GM19240 (cell line): ENCODE data around the gene LCA5L.
"Not testable (repeated sequence)": the region's sequence is repeated elsewhere in the genome, so short reads cannot be mapped to it uniquely, and the experiment has no call there.

Source experiments
- DNase-seq: peaks from one replicate; pipeline ENCODE4 v3.0.0; 2011; ENCODE audit warnings: low spot score; ENCODE audit not compliant: insufficient read length

LCA5L gene

GRCh38 chr21:39388038-39388810 is 57.4 kb downstream of the LCA5L start:
- peak; percentile 74 for DNase-seq

GRCh38 chr21:39387461-39388037 is 58.0 kb downstream of the LCA5L start:
- peak; percentile 86 for DNase-seq

GRCh38 chr21:39386899-39387298 is 58.7 kb downstream of the LCA5L start:
- DNase-seq: no peak

GRCh38 chr21:39386194-39386593 is 59.4 kb downstream of the LCA5L start:
- no peak for DNase-seq

- peak; percentile 34 for DNase-seq
Observed at GRCh38 chr21:39385299-39386145, 60.1 kb downstream of the LCA5L start.

- no peak for DNase-seq
Observed at GRCh38 chr21:39384674-39385298, 60.8 kb downstream of the LCA5L start.

- DNase-seq: not testable (repeated sequence)
Observed at GRCh38 chr21:39382096-39382495, 63.5 kb downstream of the LCA5L start.

- no peak for DNase-seq
Observed at GRCh38 chr21:39381009-39381408, 64.6 kb downstream of the LCA5L start.

GRCh38 chr21:39379986-39380891 is 65.3 kb downstream of the LCA5L start:
- peak; percentile 78 for DNase-seq

- no peak for DNase-seq
Observed at GRCh38 chr21:39377444-39378050, 68.0 kb downstream of the LCA5L start.

GRCh38 chr21:39375446-39375845 is 70.1 kb downstream of the LCA5L start:
- no peak for DNase-seq

- DNase-seq: no peak
Observed at GRCh38 chr21:39374046-39374445, 71.5 kb downstream of the LCA5L start.

- no peak for DNase-seq
Observed at GRCh38 chr21:39373634-39374033, 71.9 kb downstream of the LCA5L start.

GRCh38 chr21:39369896-39370288 is 75.7 kb downstream of the LCA5L start:
- not testable (repeated sequence) for DNase-seq

GRCh38 chr21:39367783-39368182 is 77.8 kb downstream of the LCA5L start:
- no peak for DNase-seq

- no peak for DNase-seq
Observed at GRCh38 chr21:39366563-39366962, 79.0 kb downstream of the LCA5L start.

- DNase-seq: no peak
Observed at GRCh38 chr21:39364949-39365348, 80.6 kb downstream of the LCA5L start.

GRCh38 chr21:39363607-39364555 is 81.7 kb downstream of the LCA5L start:
- DNase-seq: no peak

- DNase-seq: no peak
Observed at GRCh38 chr21:39362733-39363132, 82.8 kb downstream of the LCA5L start.
